Transverse colon (tissue), 3 donors: Measurements from ENCODE around the gene CORIN.

Experiments used
- EP300 ChIP-seq: sonication (generic); formaldehyde crosslinking; IDR thresholded peaks from one replicate; pipeline ENCODE4 v1.6.1; 2017; ENCODE audit warnings: antibody characterized with exemption, low read depth
- TF ChIP-seq, protein P1 (sequence below), 5 experiments: fragments of 200-600 bp in 3 of 5; fragments of 450-650 bp in 2 of 5; sonication (generic) in 3 of 5; IDR thresholded peaks; 1 replicate in 2 of 5; 2 replicates in 3 of 5; pipeline ENCODE4 v1.5.1; 2016 to 2017; ENCODE audit warnings: antibody characterized with exemption in 5 of 5, inconsistent platforms in 3 of 5, mild to moderate bottlenecking in 2 of 5, moderate library complexity in 1 of 5

DNA sequence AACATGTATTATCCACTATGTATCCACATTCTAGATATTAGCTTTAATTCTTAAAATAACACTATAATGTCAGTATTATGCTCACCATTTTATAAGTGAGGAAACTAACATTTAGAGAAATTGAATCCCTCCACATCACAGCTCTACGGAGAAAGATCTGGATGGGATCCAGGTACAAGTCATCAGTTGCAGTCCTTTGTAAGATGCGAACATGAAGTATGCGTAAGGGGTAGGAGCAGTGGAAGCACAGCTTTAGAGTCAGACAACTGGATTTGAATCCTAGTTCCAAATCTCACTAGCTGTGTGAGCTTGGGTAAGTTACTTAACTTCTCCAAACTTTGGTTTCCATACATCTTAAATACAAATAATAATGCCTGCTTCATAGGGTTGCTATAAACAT, 190.3 kb downstream of the CORIN start:
- TF ChIP-seq, protein P1, sequence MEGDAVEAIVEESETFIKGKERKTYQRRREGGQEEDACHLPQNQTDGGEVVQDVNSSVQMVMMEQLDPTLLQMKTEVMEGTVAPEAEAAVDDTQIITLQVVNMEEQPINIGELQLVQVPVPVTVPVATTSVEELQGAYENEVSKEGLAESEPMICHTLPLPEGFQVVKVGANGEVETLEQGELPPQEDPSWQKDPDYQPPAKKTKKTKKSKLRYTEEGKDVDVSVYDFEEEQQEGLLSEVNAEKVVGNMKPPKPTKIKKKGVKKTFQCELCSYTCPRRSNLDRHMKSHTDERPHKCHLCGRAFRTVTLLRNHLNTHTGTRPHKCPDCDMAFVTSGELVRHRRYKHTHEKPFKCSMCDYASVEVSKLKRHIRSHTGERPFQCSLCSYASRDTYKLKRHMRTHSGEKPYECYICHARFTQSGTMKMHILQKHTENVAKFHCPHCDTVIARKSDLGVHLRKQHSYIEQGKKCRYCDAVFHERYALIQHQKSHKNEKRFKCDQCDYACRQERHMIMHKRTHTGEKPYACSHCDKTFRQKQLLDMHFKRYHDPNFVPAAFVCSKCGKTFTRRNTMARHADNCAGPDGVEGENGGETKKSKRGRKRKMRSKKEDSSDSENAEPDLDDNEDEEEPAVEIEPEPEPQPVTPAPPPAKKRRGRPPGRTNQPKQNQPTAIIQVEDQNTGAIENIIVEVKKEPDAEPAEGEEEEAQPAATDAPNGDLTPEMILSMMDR (IDR thresholded peaks at IDR 0.05): no peak
- TF ChIP-seq EP300: no peak
